Stomach (tissue), 4 donors: ENCODE measurements around the gene LRRC71.

Experiments used
- EP300 ChIP-seq: sonication (generic); formaldehyde crosslinking; IDR thresholded peaks from one replicate; pipeline ENCODE4 v1.6.1; 2017; ENCODE audit warnings: antibody characterized with exemption
- POLR2A ChIP-seq, 4 donors: fragments of 450-650 bp; IDR thresholded peaks; one replicate each; pipeline ENCODE4 v1.6.1; 2016; ENCODE audit warnings: antibody characterized with exemption in 4 of 4, control low read depth in 2 of 4, mild to moderate bottlenecking in 1 of 4, moderate library complexity in 1 of 4
- POLR2AphosphoS5 ChIP-seq, 3 donors: sonication (generic); formaldehyde crosslinking; IDR thresholded peaks; one replicate each; pipeline ENCODE4 v1.6.1; 2016; ENCODE audit warnings: antibody characterized with exemption in 3 of 3
- TF ChIP-seq, protein P1 (sequence below), 7 experiments: fragments of 450-650 bp in 4 of 7; fragments of 200-600 bp in 3 of 7; sonication (generic) in 3 of 7; IDR thresholded peaks; one replicate each; pipeline ENCODE4 v1.5.1; 2016 to 2019; ENCODE audit warnings: antibody characterized with exemption in 7 of 7, control low read depth in 2 of 7, mild to moderate bottlenecking in 1 of 7

- TF ChIP-seq POLR2AphosphoS5 (IDR thresholded peaks at IDR 0.05) (no peak), POLR2A (IDR thresholded peaks at IDR 0.05) (no peak), EP300 (no peak)
- TF ChIP-seq, protein P1, sequence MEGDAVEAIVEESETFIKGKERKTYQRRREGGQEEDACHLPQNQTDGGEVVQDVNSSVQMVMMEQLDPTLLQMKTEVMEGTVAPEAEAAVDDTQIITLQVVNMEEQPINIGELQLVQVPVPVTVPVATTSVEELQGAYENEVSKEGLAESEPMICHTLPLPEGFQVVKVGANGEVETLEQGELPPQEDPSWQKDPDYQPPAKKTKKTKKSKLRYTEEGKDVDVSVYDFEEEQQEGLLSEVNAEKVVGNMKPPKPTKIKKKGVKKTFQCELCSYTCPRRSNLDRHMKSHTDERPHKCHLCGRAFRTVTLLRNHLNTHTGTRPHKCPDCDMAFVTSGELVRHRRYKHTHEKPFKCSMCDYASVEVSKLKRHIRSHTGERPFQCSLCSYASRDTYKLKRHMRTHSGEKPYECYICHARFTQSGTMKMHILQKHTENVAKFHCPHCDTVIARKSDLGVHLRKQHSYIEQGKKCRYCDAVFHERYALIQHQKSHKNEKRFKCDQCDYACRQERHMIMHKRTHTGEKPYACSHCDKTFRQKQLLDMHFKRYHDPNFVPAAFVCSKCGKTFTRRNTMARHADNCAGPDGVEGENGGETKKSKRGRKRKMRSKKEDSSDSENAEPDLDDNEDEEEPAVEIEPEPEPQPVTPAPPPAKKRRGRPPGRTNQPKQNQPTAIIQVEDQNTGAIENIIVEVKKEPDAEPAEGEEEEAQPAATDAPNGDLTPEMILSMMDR (IDR thresholded peaks at IDR 0.05) = no peak
These were observed 37.2 kb downstream of the LRRC71 start for GRCh38 chr1:156957634-156958033.
